Mucosa of rectum (tissue), 2 donors: ENCODE data around the gene HOXC11.

Experiments used
- H3K27ac ChIP-seq, 2 donors: one replicate each; pipeline ENCODE4 v1.7.0; 2013; ENCODE audit warnings: inconsistent platforms in 2 of 2, low read depth in 2 of 2, low read length in 2 of 2
- H3K27me3 ChIP-seq, 2 donors: one replicate each; pipeline ENCODE4 v1.7.0; 2013; ENCODE audit warnings: low read length in 2 of 2; ENCODE audit not compliant: control insufficient read depth in 2 of 2, insufficient read depth in 2 of 2
- H3K36me3 ChIP-seq, 2 donors: one replicate each; pipeline ENCODE4 v1.7.0; 2013; ENCODE audit warnings: low read length in 2 of 2; ENCODE audit not compliant: control insufficient read depth in 2 of 2, insufficient read depth in 2 of 2
- H3K4me1 ChIP-seq, 2 donors: one replicate each; pipeline ENCODE4 v1.7.0; 2013; ENCODE audit warnings: low read length in 2 of 2, mild to moderate bottlenecking in 1 of 2; ENCODE audit not compliant: control insufficient read depth in 2 of 2, insufficient read depth in 2 of 2
- H3K4me3 ChIP-seq, 2 donors: one replicate each; pipeline ENCODE4 v1.7.0; 2013; ENCODE audit warnings: low read length in 2 of 2
- H3K9ac ChIP-seq, 2 donors: one replicate each; pipeline ENCODE4 v1.7.0; 2013; ENCODE audit warnings: low read length in 2 of 2, low read depth in 1 of 2, mild to moderate bottlenecking in 1 of 2
- H3K9me3 ChIP-seq, 2 donors: one replicate each; pipeline ENCODE4 v1.7.0; 2013; ENCODE audit warnings: low read length in 2 of 2; ENCODE audit not compliant: control insufficient read depth in 2 of 2
- donor health status: healthy.
- donor health status: Normal muscosa, but diverticular disease.

The HOXC11 gene

DNA sequence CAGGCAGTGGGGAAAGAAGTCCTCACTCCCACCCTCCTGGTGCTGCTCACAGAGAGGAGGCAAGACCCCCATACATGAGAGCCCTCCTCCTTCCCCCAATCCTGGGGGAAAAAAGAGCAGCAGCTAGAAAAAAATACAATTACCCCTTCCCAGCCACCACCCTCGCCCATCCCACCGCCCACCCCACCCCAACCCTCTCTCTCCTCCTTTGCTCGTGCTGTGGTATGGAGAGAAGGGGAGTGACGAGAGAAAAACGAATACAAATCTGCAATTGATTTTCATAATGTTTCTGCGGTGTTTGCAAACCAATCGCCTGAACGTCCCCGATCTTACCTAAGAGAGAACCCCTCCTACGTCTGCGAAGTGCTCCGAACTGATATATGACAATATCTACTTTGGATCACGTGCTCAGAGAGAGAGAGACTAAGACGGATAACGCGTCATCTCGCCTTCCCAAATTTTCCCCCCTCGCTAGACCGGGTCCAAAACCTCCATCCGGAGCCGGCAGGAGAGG is at the start of gene HOXC11:
TSS of gene HOXC11 (plus strand) at position 405 of the 514 bp plus-strand sequence. CDS start 116 bp downstream, outside the sequence.
- Histone ChIP-seq H3K9me3 (peaks cover 0 to 9% of the 10 kb centered on the region in 2 donors), H3K9ac (no peak within 1 kb of the TSS), H3K4me3 (no peak within 1 kb of the TSS), H3K4me1 (no peaks in the 10 kb centered on the region), H3K27ac (no peak within 1 kb of the TSS), H3K27me3 (peaks cover 74 to 85% of the 10 kb centered on the region in 2 donors), H3K36me3 (no peaks in the 10 kb centered on the region)

DNA sequence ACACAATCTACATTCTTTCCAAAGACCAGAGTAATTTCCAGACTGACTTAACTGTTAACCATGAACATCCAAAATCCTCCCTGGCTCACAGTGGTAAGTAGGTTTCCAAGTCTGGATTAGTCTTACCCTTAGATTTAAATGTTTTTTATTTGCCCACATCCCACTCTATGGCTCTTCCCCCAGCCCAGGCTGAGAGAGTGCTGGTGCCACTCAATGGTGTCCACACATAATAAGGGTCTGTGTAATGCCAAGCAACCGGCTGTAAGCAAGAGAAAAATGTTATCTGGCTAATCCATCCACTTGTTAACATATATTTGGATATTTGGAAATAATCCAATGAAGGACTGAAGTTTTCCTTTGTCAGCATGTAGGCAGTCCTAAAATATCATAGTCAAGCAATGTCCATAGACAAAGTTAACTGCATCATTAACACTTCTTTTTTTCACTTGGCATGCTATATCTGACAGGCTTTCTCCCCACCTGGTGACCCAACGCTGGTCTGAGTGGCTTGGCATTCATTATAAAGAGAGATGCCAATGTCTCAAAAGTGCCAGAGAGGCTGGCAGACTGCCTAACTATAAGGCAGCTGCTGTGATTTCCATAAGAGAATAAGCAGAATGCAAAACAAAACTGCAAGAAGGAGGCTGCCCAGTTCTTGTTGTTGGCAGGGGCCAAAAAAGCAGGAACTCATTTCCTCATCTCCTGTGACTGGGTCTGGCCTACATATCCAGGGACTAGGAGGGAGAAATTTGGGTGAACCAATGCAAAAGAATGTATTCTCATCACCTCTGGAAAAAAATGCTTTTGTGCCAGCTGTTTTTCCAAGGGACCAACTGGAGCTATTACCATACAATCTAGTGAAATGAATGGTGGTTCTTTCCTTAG is 48.2 kb upstream of the HOXC11 start:
- H3K4me3 ChIP-seq: no peak overlapping the region

DNA sequence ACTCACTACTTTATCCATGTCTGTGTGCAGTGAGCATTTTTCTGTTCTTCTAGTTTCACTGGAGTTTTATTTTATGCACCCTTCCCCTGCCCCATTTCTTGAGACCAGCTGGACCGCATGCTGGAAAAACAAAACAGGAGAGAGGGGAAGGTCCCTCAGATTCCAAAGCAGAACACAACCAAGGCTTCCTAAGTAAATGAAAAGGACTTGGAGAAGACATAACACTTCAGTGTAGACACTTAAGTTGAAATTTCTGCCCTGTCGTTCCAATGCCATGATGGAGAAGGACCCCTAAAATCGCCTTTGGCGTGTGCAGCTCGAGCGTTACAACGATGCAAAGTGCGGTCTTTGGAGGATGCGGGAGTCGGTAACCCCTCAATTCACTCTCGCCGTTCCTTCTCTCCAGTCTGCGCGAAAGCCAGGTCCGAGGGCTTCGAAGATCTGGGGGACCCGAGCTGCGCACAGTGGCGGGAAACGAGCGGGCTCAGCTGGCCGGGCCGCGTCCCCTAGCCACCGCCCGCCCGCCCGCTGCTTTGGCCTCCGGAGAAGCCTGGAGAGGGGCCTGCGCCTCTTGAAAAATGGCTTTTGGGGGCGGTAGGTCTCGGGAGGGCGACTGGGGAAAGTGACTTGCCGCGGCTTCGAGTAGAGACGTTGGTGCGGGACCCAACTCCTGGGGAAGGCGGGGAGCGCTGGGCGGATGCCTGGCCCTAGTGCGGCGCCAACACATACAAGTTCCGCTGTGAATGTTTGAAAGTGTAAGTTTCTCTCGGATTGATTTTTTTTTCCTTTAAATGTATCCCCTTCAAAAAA is 45.5 kb upstream of the HOXC11 start:
- Histone ChIP-seq H3K9me3 (no peaks in the 10 kb centered on the region), H3K27me3 (peaks cover 77 to 85% of the 10 kb centered on the region in 2 donors), H3K27ac (no peak overlapping the region), H3K9ac (no peak overlapping the region), H3K4me3 (no peak overlapping the region), H3K4me1 (no peaks in the 10 kb centered on the region), H3K36me3 (no peaks in the 10 kb centered on the region)

More for the DNA sequence above, 48.2 kb upstream of the HOXC11 start:
- Histone ChIP-seq H3K27ac (no peak overlapping the region), H3K9ac (no peak overlapping the region), H3K36me3 (no peaks in the 10 kb centered on the region), H3K27me3 (peaks cover 61 to 71% of the 10 kb centered on the region in 2 donors), H3K9me3 (no peaks in the 10 kb centered on the region), H3K4me1 (no peaks in the 10 kb centered on the region)

DNA sequence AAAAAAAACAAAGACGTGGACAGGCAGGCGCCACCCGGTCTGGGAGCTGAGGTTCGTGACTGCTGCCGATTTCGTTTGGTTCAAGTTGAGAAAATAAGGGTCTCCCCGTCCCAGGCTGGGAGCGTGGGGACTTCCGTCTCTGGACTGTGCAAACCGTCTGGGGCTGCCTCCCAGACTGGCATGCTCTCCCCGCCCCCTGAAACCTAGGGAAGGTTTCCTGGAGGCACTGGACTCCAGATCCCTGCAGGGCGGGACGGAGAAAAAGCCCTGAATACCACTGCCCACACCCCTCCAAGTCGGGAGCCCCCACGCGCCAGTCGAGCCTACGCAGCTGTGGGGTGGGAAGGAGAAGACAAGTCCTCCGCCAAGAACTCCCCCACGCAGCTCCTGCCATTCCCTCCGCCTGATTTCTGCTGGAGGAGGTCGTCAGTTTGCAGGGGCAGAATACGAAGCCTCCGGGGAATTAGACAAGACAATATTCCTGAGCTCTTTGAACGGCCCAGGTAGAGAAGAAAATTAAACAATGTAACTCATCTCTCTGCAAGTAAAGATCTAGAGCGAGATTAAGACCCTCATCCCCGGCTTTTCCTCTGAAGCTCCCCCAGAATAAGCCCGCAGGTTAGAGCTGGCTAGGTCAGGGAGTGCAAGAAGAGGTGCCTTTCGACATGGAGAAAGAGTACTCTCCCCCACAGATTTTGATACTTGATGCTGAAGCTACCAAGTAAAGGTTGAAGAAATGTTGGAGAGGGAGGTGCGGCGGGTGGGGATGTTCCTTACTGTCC is 44.7 kb upstream of the HOXC11 start:
- no peak overlapping the region for H3K9ac ChIP-seq
- peaks cover 82 to 84% of the 10 kb centered on the region in 2 donors for H3K27me3 ChIP-seq
- H3K4me3 ChIP-seq: no peak overlapping the region
- no peak overlapping the region for H3K27ac ChIP-seq
- H3K9me3 ChIP-seq: no peaks in the 10 kb centered on the region
- H3K36me3 ChIP-seq: no peaks in the 10 kb centered on the region
- H3K4me1 ChIP-seq: no peaks in the 10 kb centered on the region

DNA sequence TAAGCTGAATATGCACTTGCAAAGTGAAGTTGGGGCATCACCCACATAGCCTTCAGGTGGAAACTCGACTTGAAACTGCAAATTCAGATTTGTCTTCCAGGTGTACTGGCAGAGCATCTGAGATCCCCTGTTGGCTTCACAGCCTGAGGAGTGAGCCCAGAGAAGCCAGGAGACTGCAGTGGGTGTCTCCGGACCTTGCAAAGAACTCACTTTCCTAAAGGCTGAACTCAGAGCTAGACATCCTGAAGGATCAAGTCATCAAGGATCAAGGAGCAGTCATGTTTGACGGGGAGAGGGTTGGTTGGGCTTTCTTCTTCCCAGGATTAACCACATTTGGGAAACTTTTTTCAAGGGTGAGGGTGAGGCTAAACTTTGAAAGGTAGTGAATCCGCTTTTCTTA is 43.4 kb upstream of the HOXC11 start:
- Histone ChIP-seq H3K9ac (no peak overlapping the region), H3K36me3 (no peaks in the 10 kb centered on the region), H3K4me1 (no peaks in the 10 kb centered on the region), H3K27me3 (peaks cover 81 to 82% of the 10 kb centered on the region in 2 donors), H3K9me3 (no peaks in the 10 kb centered on the region), H3K4me3 (no peak overlapping the region), H3K27ac (no peak overlapping the region)

DNA sequence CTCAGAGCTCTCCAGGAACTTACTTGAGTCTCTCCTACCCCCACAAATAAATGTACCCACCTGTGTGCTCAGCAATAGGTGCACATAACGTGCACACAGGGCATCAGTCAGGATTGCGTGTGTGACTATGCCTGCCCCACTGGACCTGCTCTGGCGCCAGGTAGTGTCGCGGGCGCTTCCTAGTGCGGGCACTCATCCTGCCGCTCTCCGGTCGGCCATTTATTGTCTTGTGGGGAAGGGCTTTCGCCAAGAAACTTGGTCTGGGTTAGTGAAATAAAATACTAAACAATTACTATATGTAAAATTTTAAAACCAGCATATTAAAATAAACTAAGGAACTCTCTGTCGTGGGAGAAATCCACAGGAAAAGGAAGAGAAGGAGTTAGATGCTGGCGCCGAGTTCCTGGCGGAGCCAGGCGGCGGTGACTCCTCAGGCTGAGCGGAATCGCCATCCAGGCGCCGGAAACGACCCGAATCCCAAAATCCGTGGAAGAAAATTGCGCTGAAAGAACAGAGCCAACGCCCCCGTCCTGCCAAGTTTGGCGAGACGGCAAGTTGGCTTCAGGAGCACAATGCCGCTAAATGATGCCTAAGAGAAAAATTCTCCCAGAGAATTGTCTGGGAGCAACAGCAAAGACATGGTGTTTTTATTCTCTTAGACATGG is 42.2 kb upstream of the HOXC11 start:
- H3K27ac ChIP-seq: no peak overlapping the region
- no peak overlapping the region for H3K4me3 ChIP-seq
- no peaks in the 10 kb centered on the region for H3K4me1 ChIP-seq
- H3K36me3 ChIP-seq: no peaks in the 10 kb centered on the region
- H3K9ac ChIP-seq: no peak overlapping the region
- H3K27me3 ChIP-seq: peaks cover 79 to 84% of the 10 kb centered on the region in 2 donors
- H3K9me3 ChIP-seq: no peaks in the 10 kb centered on the region

DNA sequence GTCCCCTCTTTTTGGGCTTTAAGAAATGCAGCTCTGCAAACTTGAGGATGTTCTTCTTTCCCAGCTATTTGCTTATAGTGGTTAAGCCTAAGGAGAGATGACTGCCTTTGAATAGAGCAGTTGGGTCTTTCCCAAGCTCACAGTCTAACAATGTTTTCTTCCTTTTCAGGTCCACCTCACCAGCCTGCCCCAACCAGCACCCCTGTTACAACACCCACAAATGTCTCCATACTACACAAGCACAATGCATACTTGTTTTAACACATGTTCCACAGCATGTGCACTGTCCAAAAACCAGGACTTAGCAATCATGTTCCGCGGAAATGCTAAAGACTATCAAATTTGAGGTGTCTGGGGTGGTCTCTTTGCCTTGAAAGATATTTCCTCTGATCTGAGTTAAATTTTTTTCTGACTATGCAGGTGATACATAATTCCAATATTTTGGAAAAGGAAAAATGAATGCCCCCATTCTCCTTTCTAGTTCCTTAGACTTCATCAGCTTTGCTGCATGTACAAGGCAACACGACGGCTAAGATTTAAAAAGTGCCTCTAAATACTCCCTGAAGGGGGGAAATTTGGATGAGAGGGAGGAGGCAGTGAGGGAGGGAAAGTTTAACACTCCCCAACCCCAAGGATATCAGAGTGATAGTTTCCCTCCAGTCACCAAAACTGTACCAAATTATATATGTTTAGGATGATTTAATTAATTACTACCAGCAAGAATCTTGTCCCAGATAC is 40.9 kb upstream of the HOXC11 start:
- no peak overlapping the region for H3K9ac ChIP-seq
- peaks cover 77 to 81% of the 10 kb centered on the region in 2 donors for H3K27me3 ChIP-seq
- no peaks in the 10 kb centered on the region for H3K4me1 ChIP-seq
- no peaks in the 10 kb centered on the region for H3K36me3 ChIP-seq
- no peaks in the 10 kb centered on the region for H3K9me3 ChIP-seq
- no peak overlapping the region for H3K4me3 ChIP-seq
- H3K27ac ChIP-seq: no peak overlapping the region

DNA sequence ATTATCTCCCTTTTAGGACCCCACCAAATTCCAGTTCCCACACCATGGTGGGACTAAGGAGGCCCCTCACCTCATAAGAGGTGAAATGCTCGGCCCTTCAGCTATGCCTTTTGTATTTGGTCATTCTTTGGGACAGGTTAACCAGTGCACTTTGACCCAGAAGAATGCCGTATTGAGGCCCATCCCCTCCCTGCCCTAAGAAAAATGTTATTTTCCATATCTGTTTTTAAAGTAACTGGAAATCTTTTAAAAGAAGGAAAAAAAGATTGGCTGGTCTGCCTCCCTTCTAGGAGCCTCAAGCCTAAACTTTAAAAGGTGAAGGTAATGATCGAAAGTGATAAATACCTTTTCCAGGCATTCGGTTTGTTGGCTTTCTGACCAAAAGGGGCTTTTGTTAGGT is 40.0 kb upstream of the HOXC11 start:
- Histone ChIP-seq H3K9me3 (no peaks in the 10 kb centered on the region), H3K27me3 (peaks cover 78 to 84% of the 10 kb centered on the region in 2 donors), H3K36me3 (no peaks in the 10 kb centered on the region), H3K27ac (no peak overlapping the region), H3K9ac (no peak overlapping the region), H3K4me3 (no peak overlapping the region), H3K4me1 (no peaks in the 10 kb centered on the region)
